ENCODE data around the gene CIAO2B.

Gene CIAO2B

GRCh38 chr16:66904428-66904845 is 29.8 kb downstream of the CIAO2B start:
- in situ Hi-C loops (cut with MboI; ENCODE audit: low pct_unique_long_range_greater_than_20kb, low sequenced_read_pairs, unreplicated experiment): no loop called here
- no peak for TF ChIP-seq CTCF (IDR thresholded peaks at IDR 0.05; ENCODE audit: extremely low read depth, insufficient read depth, missing control alignments)
- no peak for DNase-seq (ENCODE audit: low spot score)

- in situ Hi-C loops (cut with MboI; ENCODE audit: low pct_unique_long_range_greater_than_20kb, low sequenced_read_pairs, unreplicated experiment): no loop called here
- TF ChIP-seq CTCF (IDR thresholded peaks at IDR 0.05; ENCODE audit: extremely low read depth, insufficient read depth, missing control alignments): no peak
- DNase-seq (ENCODE audit: low spot score): no peak
Observed at GRCh38 chr16:66903544-66904427, 30.4 kb downstream of the CIAO2B start.

GRCh38 chr16:66902648-66903543 is 31.3 kb downstream of the CIAO2B start:
- in situ Hi-C loops (cut with MboI; ENCODE audit: low pct_unique_long_range_greater_than_20kb, low sequenced_read_pairs, unreplicated experiment): no loop called here
- DNase-seq (ENCODE audit: low spot score): no peak

GRCh38 chr16:66901626-66902025 is 32.6 kb downstream of the CIAO2B start:
- no peak for DNase-seq (ENCODE audit: low spot score)
- no peak for TF ChIP-seq CTCF (IDR thresholded peaks at IDR 0.05; ENCODE audit: extremely low read depth, insufficient read depth, missing control alignments)
- in situ Hi-C loops (cut with MboI; ENCODE audit: low pct_unique_long_range_greater_than_20kb, low sequenced_read_pairs, unreplicated experiment): no loop called here

More at GRCh38 chr16:66902648-66903543, 31.3 kb downstream of the CIAO2B start:
- no peak for TF ChIP-seq CTCF (IDR thresholded peaks at IDR 0.05; ENCODE audit: extremely low read depth, insufficient read depth, missing control alignments)

- TF ChIP-seq CTCF (IDR thresholded peaks at IDR 0.05; ENCODE audit: extremely low read depth, insufficient read depth, missing control alignments): no peak
- in situ Hi-C loops (cut with MboI; ENCODE audit: low pct_unique_long_range_greater_than_20kb, low sequenced_read_pairs, unreplicated experiment): no loop called here
Observed at GRCh38 chr16:66900721-66901441, 33.3 kb downstream of the CIAO2B start.

More at GRCh38 chr16:66900721-66901441, 33.3 kb downstream of the CIAO2B start:
- no peak for DNase-seq (ENCODE audit: low spot score)
